HT1080 (cell line): Measurements from ENCODE around the gene PMIS2. TPM values are rescaled to one million over a fixed set of nuclear protein-coding genes. Genes with fewer than 3 reads are reported as not detected.

Source experiments
- DNase-seq: peaks from one replicate; pipeline ENCODE4 v3.0.0-alpha.2; 2015; ENCODE audit warnings: low read depth
- total RNA-seq: library from RNA; depleted of rRNA; stranded (reverse); fragments of >200 nt; shearing (Covaris generic); gene quantifications from 2 replicates; pipeline ENCODE4 v1.2.3, GENCODE V29; 2014

PMIS2 gene
- total RNA-seq, 1 experiment from 2014 or later = not detected

- DNase-seq = no peak
Measured at GRCh38 chr19:35556025-35556590, 29.9 kb upstream of the PMIS2 start.

GRCh38 chr19:35556846-35557538, 29.0 kb upstream of the PMIS2 start:
- no peak for DNase-seq

- no peak for DNase-seq
Measured at GRCh38 chr19:35557539-35558399, 28.2 kb upstream of the PMIS2 start.

GRCh38 chr19:35558400-35559280, 27.3 kb upstream of the PMIS2 start:
- no peak for DNase-seq

GRCh38 chr19:35559281-35559659, 26.7 kb upstream of the PMIS2 start:
- no peak for DNase-seq

- DNase-seq = no peak
Measured at GRCh38 chr19:35559781-35560180, 26.2 kb upstream of the PMIS2 start.

GRCh38 chr19:35560271-35560670, 25.7 kb upstream of the PMIS2 start:
- DNase-seq = no peak

GRCh38 chr19:35560677-35561076, 25.3 kb upstream of the PMIS2 start:
- no peak for DNase-seq

GRCh38 chr19:35561436-35561835, 24.5 kb upstream of the PMIS2 start:
- DNase-seq = no peak

GRCh38 chr19:35562336-35562735, 23.6 kb upstream of the PMIS2 start:
- DNase-seq = no peak

- no peak for DNase-seq
Measured at GRCh38 chr19:35562776-35563175, 23.2 kb upstream of the PMIS2 start.

- DNase-seq = no peak
Measured at GRCh38 chr19:35563207-35563829, 22.7 kb upstream of the PMIS2 start, which contains the start of gene ATP4A. TSS of gene ATP4A (minus strand) at chr19:35563658. CDS start at chr19:35563629, 29 bp downstream.

- no peak for DNase-seq
Measured at GRCh38 chr19:35565016-35565856, 20.7 kb upstream of the PMIS2 start.

- DNase-seq = no peak
Measured at GRCh38 chr19:35566738-35567137, 19.2 kb upstream of the PMIS2 start.

- no peak for DNase-seq
Measured at GRCh38 chr19:35569281-35569781, 16.6 kb upstream of the PMIS2 start.

- DNase-seq = no peak
Measured at GRCh38 chr19:35571406-35571965, 14.5 kb upstream of the PMIS2 start.

GRCh38 chr19:35577918-35578317, 8.1 kb upstream of the PMIS2 start:
- no peak for DNase-seq

GRCh38 chr19:35578707-35579106, 7.3 kb upstream of the PMIS2 start:
- no peak for DNase-seq

- no peak for DNase-seq
Measured at GRCh38 chr19:35582760-35583159, 3.2 kb upstream of the PMIS2 start.
